Transverse colon (tissue), 4 donors: ENCODE results near the gene MAPK13. TPM values are rescaled to one million over a fixed set of nuclear protein-coding genes. Genes with fewer than 3 reads are reported as not detected.

Experiments used
- DNase-seq: peaks from one replicate; pipeline ENCODE4 v3.0.0-alpha.2; 2019
- H3K27ac ChIP-seq, 4 donors: fragments of 200-600 bp; sonication (generic); 2 replicates each; pipeline ENCODE4 v1.5.1; 2016 to 2018; ENCODE audit warnings: inconsistent platforms in 4 of 4
- H3K27me3 ChIP-seq: fragments of 200-600 bp; sonication (generic); 2 replicates; pipeline ENCODE4 v1.5.1; 2017; ENCODE audit warnings: inconsistent platforms
- H3K36me3 ChIP-seq, 4 donors: fragments of 200-600 bp; sonication (generic); 2 replicates each; pipeline ENCODE4 v1.5.1; 2017 to 2019; ENCODE audit warnings: inconsistent platforms in 4 of 4
- H3K4me1 ChIP-seq, 4 donors: fragments of 200-600 bp; sonication (generic); 2 replicates each; pipeline ENCODE4 v1.5.1; 2017 to 2020; ENCODE audit warnings: inconsistent platforms in 4 of 4
- H3K4me3 ChIP-seq, 4 donors: fragments of 200-600 bp; sonication (generic); 1 replicate in 1 of 4; 2 replicates in 3 of 4; pipeline versions ENCODE4 v1.5.1 to v1.6.1; 2017 to 2019; ENCODE audit warnings: inconsistent platforms in 4 of 4
- H3K9me3 ChIP-seq, 2 donors: fragments of 200-600 bp; sonication (generic); 2 replicates each; pipeline ENCODE4 v1.5.1; 2017 to 2019; ENCODE audit warnings: inconsistent platforms in 2 of 2
- EP300 ChIP-seq: sonication (generic); formaldehyde crosslinking; IDR thresholded peaks from one replicate; pipeline ENCODE4 v1.6.1; 2017; ENCODE audit warnings: antibody characterized with exemption, low read depth
- POLR2A ChIP-seq: fragments of 450-650 bp; IDR thresholded peaks from one replicate; pipeline ENCODE4 v1.6.1; 2016; ENCODE audit warnings: antibody characterized with exemption, mild to moderate bottlenecking, moderate library complexity
- POLR2AphosphoS5 ChIP-seq, 3 donors: sonication (generic); formaldehyde crosslinking; IDR thresholded peaks; one replicate each; pipeline ENCODE4 v1.6.1; 2016; ENCODE audit warnings: antibody characterized with exemption in 3 of 3
- WGBS, 2 donors: methylation state at CpG; one replicate each; pipeline ENCODE4 v1.1.5; 2018; ENCODE audit warnings: low coverage in 1 of 2; 5-methylcytosine and 5-hydroxymethylcytosine counted together
- in situ Hi-C, 4 donors: fragments of 200-750 bp; cut with MboI; loops; one replicate each; pipeline versions ENCODE4 v1.15.0 to v1.15.1; 2017; ENCODE audit warnings: low sequenced_read_pairs in 3 of 4, low pct_ligation_motif_present in 1 of 4, low pct_unique_long_range_greater_than_20kb in 1 of 4
- intact Hi-C: fragments of 100-400 bp; cut with DNase I; formaldehyde crosslinking; loops from one replicate; pipeline ENCODE4 v1.15.1; 2023; ENCODE audit warnings: low total_unique reads
- total RNA-seq, 4 donors: library from RNA; depleted of rRNA; stranded (reverse); fragments of >200 nt; gene quantifications; one replicate each; pipeline ENCODE4 v1.1.0, GENCODE V29; 2016
- TF ChIP-seq, protein P1 (sequence below), 5 experiments: fragments of 200-600 bp in 3 of 5; fragments of 450-650 bp in 2 of 5; sonication (generic) in 3 of 5; IDR thresholded peaks; 1 replicate in 2 of 5; 2 replicates in 3 of 5; pipeline ENCODE4 v1.5.1; 2016 to 2017; ENCODE audit warnings: antibody characterized with exemption in 5 of 5, inconsistent platforms in 3 of 5, mild to moderate bottlenecking in 2 of 5, moderate library complexity in 1 of 5

The MAPK13 gene
- total RNA-seq, 4 donors from 2014 or later: 67.7 to 200 (median 146) TPM

DNA sequence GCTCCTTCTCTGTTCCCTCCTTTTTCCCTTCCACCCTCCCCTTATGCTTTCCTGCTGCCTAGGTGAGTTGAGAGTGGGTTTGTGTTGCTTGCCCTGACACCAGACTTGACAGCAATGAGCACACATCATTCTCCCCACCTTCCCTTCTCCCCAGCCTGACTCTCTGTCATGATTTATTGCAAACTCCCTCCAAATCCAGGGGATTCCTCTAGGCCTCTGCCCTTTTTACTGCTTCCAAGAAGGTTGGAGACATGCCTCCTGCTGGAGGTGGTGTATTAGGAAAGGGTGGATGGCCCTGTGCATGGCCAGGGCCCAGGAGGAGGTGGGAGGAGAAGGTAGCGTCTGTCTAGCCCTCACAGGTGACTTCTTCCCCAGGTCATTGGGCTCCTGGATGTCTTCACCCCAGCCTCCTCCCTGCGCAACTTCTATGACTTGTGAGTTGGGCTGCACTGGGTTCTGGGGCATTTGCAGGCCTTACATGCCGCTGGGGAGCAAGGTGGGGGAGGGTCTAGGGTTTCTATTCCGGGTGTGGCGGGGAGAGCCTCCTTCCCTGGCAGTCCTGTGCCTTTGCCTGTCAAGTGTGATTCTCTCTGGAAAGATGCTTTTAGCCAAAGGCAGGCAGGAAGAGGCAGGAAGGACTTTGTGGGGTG lies 2.1 kb downstream of the MAPK13 start:
- intact Hi-C loops (no loop called here), in situ Hi-C loops (loop anchor here in 3 of 4 donors (10.0 kb wide), 2 partner anchors 52 to 72 kb away; no protein-coding TSS in a partner anchor)
- WGBS, 2 donors: 73% methylated on average over 5 of the region's 5 CpGs; no CpG with 5 or more reads in 1 of the 2 donors
- no peaks in the 10 kb centered on the region for H3K9me3 ChIP-seq
- peak overlapping the region; percentile 87 to 96 (median 90) for H3K27ac ChIP-seq
- H3K36me3 ChIP-seq: peaks cover 0 to 22% (median 3%) of the 10 kb centered on the region in 4 donors
- peak overlapping the region in 2 of 4 donors; percentile 56 to 69 for H3K4me3 ChIP-seq
- H3K4me1 ChIP-seq: peaks cover 14 to 29% (median 24%) of the 10 kb centered on the region in 4 donors
- DNase-seq: no peak
- no peak for TF ChIP-seq EP300
- TF ChIP-seq POLR2A: no peak
- TF ChIP-seq, protein P1, sequence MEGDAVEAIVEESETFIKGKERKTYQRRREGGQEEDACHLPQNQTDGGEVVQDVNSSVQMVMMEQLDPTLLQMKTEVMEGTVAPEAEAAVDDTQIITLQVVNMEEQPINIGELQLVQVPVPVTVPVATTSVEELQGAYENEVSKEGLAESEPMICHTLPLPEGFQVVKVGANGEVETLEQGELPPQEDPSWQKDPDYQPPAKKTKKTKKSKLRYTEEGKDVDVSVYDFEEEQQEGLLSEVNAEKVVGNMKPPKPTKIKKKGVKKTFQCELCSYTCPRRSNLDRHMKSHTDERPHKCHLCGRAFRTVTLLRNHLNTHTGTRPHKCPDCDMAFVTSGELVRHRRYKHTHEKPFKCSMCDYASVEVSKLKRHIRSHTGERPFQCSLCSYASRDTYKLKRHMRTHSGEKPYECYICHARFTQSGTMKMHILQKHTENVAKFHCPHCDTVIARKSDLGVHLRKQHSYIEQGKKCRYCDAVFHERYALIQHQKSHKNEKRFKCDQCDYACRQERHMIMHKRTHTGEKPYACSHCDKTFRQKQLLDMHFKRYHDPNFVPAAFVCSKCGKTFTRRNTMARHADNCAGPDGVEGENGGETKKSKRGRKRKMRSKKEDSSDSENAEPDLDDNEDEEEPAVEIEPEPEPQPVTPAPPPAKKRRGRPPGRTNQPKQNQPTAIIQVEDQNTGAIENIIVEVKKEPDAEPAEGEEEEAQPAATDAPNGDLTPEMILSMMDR (IDR thresholded peaks at IDR 0.05): no peak
- no peak for TF ChIP-seq POLR2AphosphoS5 (IDR thresholded peaks at IDR 0.05)
- H3K27me3 ChIP-seq: peaks cover 7% of the 10 kb centered on the region

DNA sequence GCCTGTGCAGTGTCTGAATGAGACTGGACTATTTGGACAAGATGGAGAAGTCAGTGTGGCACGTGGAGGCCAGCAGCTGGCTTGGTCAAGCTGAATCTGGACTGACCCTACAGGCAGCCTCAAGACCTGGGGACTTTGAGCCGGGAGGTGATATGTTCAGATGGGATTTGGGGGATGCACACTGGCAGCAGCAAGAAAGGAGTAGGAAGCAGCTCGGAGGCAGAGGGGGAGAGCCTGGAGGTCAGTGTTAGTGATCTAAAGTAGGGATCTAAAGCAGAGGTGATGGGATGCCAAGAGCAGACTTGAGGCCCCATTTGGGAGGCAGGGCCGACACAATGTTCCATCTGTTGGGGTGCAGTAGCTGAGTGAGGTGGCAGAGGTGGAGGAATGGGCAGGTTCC lies 2.8 kb downstream of the MAPK13 start:
- peaks cover 0 to 23% (median 3%) of the 10 kb centered on the region in 4 donors for H3K36me3 ChIP-seq
- no peak overlapping the region for H3K27ac ChIP-seq
- no peak for DNase-seq
- no peak overlapping the region for H3K4me3 ChIP-seq
- H3K9me3 ChIP-seq: no peaks in the 10 kb centered on the region
- intact Hi-C loops (no loop called here), in situ Hi-C loops (loop anchor here in 3 of 4 donors (10.0 kb wide), 2 partner anchors 52 to 72 kb away; no protein-coding TSS in a partner anchor)
- TF ChIP-seq, protein P1 (IDR thresholded peaks at IDR 0.05): no peak
- no peak for TF ChIP-seq EP300
- TF ChIP-seq POLR2AphosphoS5 (IDR thresholded peaks at IDR 0.05): no peak
- TF ChIP-seq POLR2A: no peak
- peaks cover 7% of the 10 kb centered on the region for H3K27me3 ChIP-seq
- H3K4me1 ChIP-seq: peaks cover 14 to 29% (median 24%) of the 10 kb centered on the region in 4 donors
- WGBS, 2 donors: 82 to 88% methylated on average over 1 to 4 of the region's 4 CpGs

DNA sequence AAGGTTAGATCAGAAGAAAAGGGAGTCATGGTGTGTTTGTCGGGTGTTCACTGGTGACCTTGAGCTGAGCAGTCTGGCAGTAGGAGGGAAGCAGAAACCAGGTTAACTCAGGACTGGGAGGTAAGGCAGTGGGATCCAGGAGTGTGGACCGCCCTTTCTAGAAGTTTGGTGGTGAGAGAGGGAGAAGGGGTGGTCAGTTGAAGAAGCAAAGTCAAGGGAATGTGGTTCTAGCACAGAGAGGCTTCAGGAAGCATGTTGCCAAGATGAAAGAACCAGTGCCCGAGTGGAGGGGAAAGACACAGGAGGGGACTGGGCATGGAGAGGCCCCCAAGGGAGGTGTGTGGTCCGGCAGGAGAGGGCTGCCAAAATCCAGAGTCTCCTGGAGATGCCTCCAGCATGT lies 3.6 kb downstream of the MAPK13 start:
- H3K36me3 ChIP-seq: peaks cover 0 to 30% (median 3%) of the 10 kb centered on the region in 4 donors
- intact Hi-C loops: no loop called here
- no peak overlapping the region for H3K27ac ChIP-seq
- DNase-seq: no peak
- TF ChIP-seq POLR2A: no peak
- WGBS, 2 donors: 87 to 88% methylated on average over 4 of the region's 4 CpGs
- no peak overlapping the region for H3K4me3 ChIP-seq
- no peaks in the 10 kb centered on the region for H3K9me3 ChIP-seq
- peaks cover 14 to 29% (median 24%) of the 10 kb centered on the region in 4 donors for H3K4me1 ChIP-seq
- in situ Hi-C loops: loop anchor here in 3 of 4 donors (10.0 kb wide), 2 partner anchors 51 to 71 kb away; no protein-coding TSS in a partner anchor
- peaks cover 7% of the 10 kb centered on the region for H3K27me3 ChIP-seq

DNA sequence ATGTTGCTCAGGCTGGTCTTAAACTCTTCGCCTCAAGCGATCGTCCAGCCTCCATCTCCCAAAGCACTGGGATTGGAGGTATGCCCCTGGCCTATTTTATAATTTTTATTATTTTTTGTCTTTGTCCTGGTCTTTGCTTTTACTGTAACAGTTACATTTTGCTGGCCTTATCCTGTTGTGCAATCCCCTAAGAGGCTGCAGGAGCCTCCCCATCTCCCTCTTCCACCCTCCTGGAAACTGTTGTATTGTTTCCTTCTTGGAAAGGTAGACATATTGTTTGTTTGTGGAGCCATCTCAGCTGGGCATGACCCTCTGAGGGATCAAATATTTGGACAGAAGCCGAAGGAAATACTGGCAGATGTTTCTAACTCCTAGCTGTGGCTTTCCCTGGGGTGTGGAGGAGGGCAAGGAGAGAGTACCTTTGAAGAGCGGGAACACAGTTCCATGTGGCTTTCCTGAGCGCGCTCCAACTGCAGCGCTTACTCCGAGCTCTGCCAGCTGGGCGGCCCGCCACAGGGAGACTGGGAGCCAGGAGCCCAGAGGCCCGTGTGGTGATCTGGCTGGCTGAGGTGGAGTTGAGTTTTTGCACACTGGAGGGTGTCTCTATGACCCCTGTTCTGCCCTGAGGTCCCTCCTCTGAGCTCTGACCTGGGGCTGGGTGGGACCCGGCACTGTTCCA lies 4.9 kb downstream of the MAPK13 start:
- Histone ChIP-seq H3K27me3 (peaks cover 7% of the 10 kb centered on the region), H3K36me3 (peaks cover 0 to 30% (median 3%) of the 10 kb centered on the region in 4 donors), H3K9me3 (no peaks in the 10 kb centered on the region), H3K4me3 (no peak overlapping the region), H3K4me1 (peaks cover 9 to 21% (median 20%) of the 10 kb centered on the region in 4 donors), H3K27ac (no peak overlapping the region)
- in situ Hi-C loops (loop anchor here in 3 of 4 donors (10.0 kb wide), 2 partner anchors 50 to 70 kb away; no protein-coding TSS in a partner anchor), intact Hi-C loops (no loop called here)
- 94% methylated on average over 8 of the region's 13 CpGs; no CpG with 5 or more reads in 1 of the 2 donors for WGBS, 2 donors
- DNase-seq: no peak
- TF ChIP-seq, protein P1 (IDR thresholded peaks at IDR 0.05): no peak
- TF ChIP-seq POLR2AphosphoS5 (IDR thresholded peaks at IDR 0.05) (no peak), POLR2A (no peak), EP300 (no peak)
